Fibroblast of lung (primary cell): ENCODE data around the gene JMJD1C. TPM values are rescaled to one million over a fixed set of nuclear protein-coding genes. Genes with fewer than 3 reads are reported as not detected.

ENCODE experiments used
- DNase-seq, 2 donors: peaks; one replicate each; pipeline versions ENCODE4 v3.0.0 to v3.0.0-alpha.2; 2010; ENCODE audit warnings: low read depth in 2 of 2
- H2AFZ ChIP-seq: 2 replicates; pipeline ENCODE4 v1.5.1; 2012; ENCODE audit warnings: low read length, control low read depth, inconsistent platforms
- H3K27ac ChIP-seq: 2 replicates; pipeline ENCODE4 v1.5.1; 2011; ENCODE audit warnings: low read length, control low read depth; ENCODE audit not compliant: insufficient read depth
- H3K27me3 ChIP-seq: 2 replicates; pipeline ENCODE4 v1.5.1; 2011; ENCODE audit warnings: mild to moderate bottlenecking, low read length; ENCODE audit not compliant: control insufficient read depth, insufficient read depth
- H3K36me3 ChIP-seq: 2 replicates; pipeline ENCODE4 v1.5.1; 2011; ENCODE audit warnings: low read length; ENCODE audit not compliant: control insufficient read depth, insufficient read depth
- H3K4me1 ChIP-seq: 2 replicates; pipeline ENCODE4 v1.5.1; 2011; ENCODE audit warnings: low read length; ENCODE audit not compliant: control insufficient read depth, insufficient read depth; ENCODE audit errors: extremely low read depth
- H3K4me2 ChIP-seq: 2 replicates; pipeline ENCODE4 v1.5.1; 2011; ENCODE audit warnings: low read length, control low read depth; ENCODE audit not compliant: insufficient read depth; ENCODE audit errors: extremely low read depth
- H3K4me3 ChIP-seq, 4 experiments: fragments of 200-600 bp in 1 of 4; sonication (generic) in 1 of 4; replicated peaks in 1 of 4; 2 replicates each; pipeline ENCODE4 v1.5.1; 2011 to 2016; ENCODE audit warnings: low read length in 4 of 4, low read depth in 3 of 4, mild to moderate bottlenecking in 3 of 4, control low read depth in 2 of 4, inconsistent platforms in 1 of 4, mixed read lengths in 1 of 4; ENCODE audit not compliant: insufficient read depth in 1 of 4; ENCODE audit errors: control extremely low read depth in 1 of 4
- H3K79me2 ChIP-seq: 2 replicates; pipeline ENCODE4 v1.5.1; 2012; ENCODE audit warnings: mild to moderate bottlenecking, low read length, inconsistent platforms; ENCODE audit not compliant: control insufficient read depth, insufficient read depth
- H3K9ac ChIP-seq: 2 replicates; pipeline ENCODE4 v1.5.1; 2011; ENCODE audit warnings: mild to moderate bottlenecking, low read length, control low read depth; ENCODE audit not compliant: insufficient read depth
- H3K9me3 ChIP-seq: 2 replicates; pipeline ENCODE4 v1.5.1; 2012; ENCODE audit warnings: low read depth, low read length; ENCODE audit not compliant: control insufficient read depth, insufficient read depth
- H4K20me1 ChIP-seq: 2 replicates; pipeline ENCODE4 v1.5.1; 2011; ENCODE audit warnings: low read length; ENCODE audit not compliant: control insufficient read depth, insufficient read depth; ENCODE audit errors: extremely low read depth
- EZH2 ChIP-seq: IDR thresholded peaks from 2 replicates; pipeline ENCODE4 v1.5.1; 2012; ENCODE audit warnings: low read length, control low read depth, mild to moderate bottlenecking; ENCODE audit errors: missing control alignments
- polyA plus RNA-seq, 2 donors: library from polyadenylated mRNA; depleted of rRNA in 1 of 2; stranded (reverse) in 1 of 2; unstranded in 1 of 2; fragments of >200 nt; gene quantifications; 2 replicates each; pipeline ENCODE4 v1.2.1, GENCODE V29; 2011 to 2012; ENCODE audit warnings: missing spikeins in 1 of 2
- total RNA-seq: library from RNA; depleted of rRNA; stranded (reverse); fragments of >200 nt; gene quantifications from 2 replicates; pipeline ENCODE4 v1.2.1, GENCODE V29; 2014
- TF ChIP-seq, protein P1 (sequence below), 2 donors: IDR thresholded peaks in 1 of 2; conservative IDR thresholded peaks in 1 of 2; 1 replicate in 1 of 2; 2 replicates in 1 of 2; pipeline ENCODE4 v1.5.1; 2011 to 2012; ENCODE audit warnings: low read length in 2 of 2, control low read depth in 1 of 2, inconsistent platforms in 1 of 2, low read depth in 1 of 2, mild to moderate bottlenecking in 1 of 2

JMJD1C gene
- total and polyA plus RNA-seq, 2 donors (not counting 1 experiment from before 2014, with no cell fraction given): 39.9 to 67.0 TPM

- no peaks in the 10 kb centered on the region for H3K9me3 ChIP-seq
- TF ChIP-seq, protein P1, sequence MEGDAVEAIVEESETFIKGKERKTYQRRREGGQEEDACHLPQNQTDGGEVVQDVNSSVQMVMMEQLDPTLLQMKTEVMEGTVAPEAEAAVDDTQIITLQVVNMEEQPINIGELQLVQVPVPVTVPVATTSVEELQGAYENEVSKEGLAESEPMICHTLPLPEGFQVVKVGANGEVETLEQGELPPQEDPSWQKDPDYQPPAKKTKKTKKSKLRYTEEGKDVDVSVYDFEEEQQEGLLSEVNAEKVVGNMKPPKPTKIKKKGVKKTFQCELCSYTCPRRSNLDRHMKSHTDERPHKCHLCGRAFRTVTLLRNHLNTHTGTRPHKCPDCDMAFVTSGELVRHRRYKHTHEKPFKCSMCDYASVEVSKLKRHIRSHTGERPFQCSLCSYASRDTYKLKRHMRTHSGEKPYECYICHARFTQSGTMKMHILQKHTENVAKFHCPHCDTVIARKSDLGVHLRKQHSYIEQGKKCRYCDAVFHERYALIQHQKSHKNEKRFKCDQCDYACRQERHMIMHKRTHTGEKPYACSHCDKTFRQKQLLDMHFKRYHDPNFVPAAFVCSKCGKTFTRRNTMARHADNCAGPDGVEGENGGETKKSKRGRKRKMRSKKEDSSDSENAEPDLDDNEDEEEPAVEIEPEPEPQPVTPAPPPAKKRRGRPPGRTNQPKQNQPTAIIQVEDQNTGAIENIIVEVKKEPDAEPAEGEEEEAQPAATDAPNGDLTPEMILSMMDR (conservative IDR thresholded peaks at IDR 0.05 in 1 of 2, IDR thresholded peaks at IDR 0.05 in 1 of 2; ENCODE audit: low read depth in 1 of 2, low read length in 2 of 2): no peak
- no peak for TF ChIP-seq EZH2
- peak overlapping the region; percentile 18 for H3K9ac ChIP-seq
- no peak overlapping the region for H2AFZ ChIP-seq
- peak overlapping the region; percentile 91 for H3K27ac ChIP-seq
- peaks cover 2% of the 10 kb centered on the region for H3K4me1 ChIP-seq
- H4K20me1 ChIP-seq: no peaks in the 10 kb centered on the region
- peak overlapping the region; percentile 64 to 75 (median 71) for H3K4me3 ChIP-seq
- H3K36me3 ChIP-seq: no peaks in the 10 kb centered on the region
- peak overlapping the region; percentile 71 for H3K4me2 ChIP-seq
- DNase-seq: peak in 1 of 2 donors; percentile 30
- H3K79me2 ChIP-seq: peaks cover 74% of the 10 kb centered on the region
- no peaks in the 10 kb centered on the region for H3K27me3 ChIP-seq
Observed at GRCh38 chr10:63266391-63267316, 199.1 kb downstream of the JMJD1C start.

DNA sequence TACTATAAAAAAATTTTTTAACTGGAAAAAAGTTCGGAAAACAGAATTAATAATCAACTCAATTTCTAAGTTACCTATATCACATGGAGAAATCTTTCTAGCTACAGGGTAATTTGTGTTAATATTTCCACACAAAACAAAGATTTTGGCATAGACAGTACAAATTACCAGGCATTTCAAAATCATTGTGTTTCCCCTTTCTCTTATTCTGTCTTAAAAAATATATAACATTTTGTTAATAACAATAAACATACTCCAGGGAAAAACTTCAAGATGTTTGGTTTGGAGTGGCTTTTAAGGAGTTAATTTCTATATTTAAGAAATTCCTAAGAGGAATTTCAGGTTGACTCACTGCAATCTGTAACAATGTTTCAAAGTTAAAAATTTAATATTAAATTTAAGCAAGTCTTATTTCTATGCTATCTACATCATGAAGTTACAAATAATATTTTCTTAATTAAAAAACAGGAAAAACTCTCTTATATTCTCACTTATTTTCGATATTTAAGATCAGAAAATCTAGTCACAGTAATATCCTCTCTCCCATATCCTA lies 200.0 kb downstream of the JMJD1C start:
- Histone ChIP-seq H4K20me1 (no peaks in the 10 kb centered on the region), H3K9ac (peak overlapping the region; percentile 28), H3K27ac (peak overlapping the region; percentile 91), H3K4me2 (peak overlapping the region; percentile 94), H3K4me1 (peaks cover 2% of the 10 kb centered on the region), H2AFZ (no peak overlapping the region), H3K36me3 (no peaks in the 10 kb centered on the region), H3K9me3 (no peaks in the 10 kb centered on the region), H3K27me3 (no peaks in the 10 kb centered on the region), H3K4me3 (peak overlapping the region; percentile 64 to 75 (median 71)), H3K79me2 (peaks cover 78% of the 10 kb centered on the region)
- DNase-seq: peak in 1 of 2 donors; percentile 16
- no peak for TF ChIP-seq EZH2
- TF ChIP-seq, protein P1 (conservative IDR thresholded peaks at IDR 0.05 in 1 of 2, IDR thresholded peaks at IDR 0.05 in 1 of 2; ENCODE audit: low read depth in 1 of 2, low read length in 2 of 2): no peak

GRCh38 chr10:63265222-63265617 lies 200.6 kb downstream of the JMJD1C start:
- DNase-seq: peak; percentile 63 to 76
- Histone ChIP-seq H3K27me3 (no peaks in the 10 kb centered on the region), H3K9me3 (no peaks in the 10 kb centered on the region), H2AFZ (no peak overlapping the region), H3K9ac (peak overlapping the region; percentile 49), H3K36me3 (no peaks in the 10 kb centered on the region), H3K4me2 (peak overlapping the region; percentile 94), H4K20me1 (no peaks in the 10 kb centered on the region), H3K4me1 (peaks cover 2% of the 10 kb centered on the region), H3K4me3 (peak overlapping the region; percentile 64 to 75 (median 71)), H3K79me2 (peaks cover 77% of the 10 kb centered on the region), H3K27ac (peak overlapping the region; percentile 57)
- TF ChIP-seq, protein P1 (conservative IDR thresholded peaks at IDR 0.05 in 1 of 2, IDR thresholded peaks at IDR 0.05 in 1 of 2; ENCODE audit: low read depth in 1 of 2, low read length in 2 of 2): no peak
